ENCODE data around the gene NAA20. TPM values are rescaled to one million over a fixed set of nuclear protein-coding genes. Genes with fewer than 3 reads are reported as not detected.
A peak's percentile ranks its signal among the peaks of the same experiment; 100 is the strongest.

The NAA20 gene
- total and polyA plus RNA-seq, 2 of the 4 experiments (the other 2 are of a cell fraction), result 35.7 to 58.8 TPM

DNA sequence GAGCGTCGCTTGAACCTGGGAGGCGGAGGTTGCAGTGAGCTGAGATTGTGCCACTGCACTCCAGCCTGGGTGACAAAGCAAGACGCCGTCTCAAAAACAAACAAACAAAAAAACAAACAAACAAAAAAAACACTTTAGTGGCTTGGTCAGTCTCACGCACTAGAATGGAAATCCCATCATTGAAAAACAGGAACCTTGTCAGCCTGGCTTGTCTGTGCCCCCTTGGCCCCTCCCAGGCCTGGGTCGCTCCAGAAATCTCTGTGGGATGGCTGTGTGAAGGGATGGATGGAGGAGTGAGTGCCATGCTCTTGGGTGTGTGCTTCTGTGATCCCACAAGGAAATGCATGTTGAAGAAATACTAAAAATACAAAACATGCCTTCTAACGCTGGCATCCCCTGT, 20.9 kb upstream of the NAA20 start:
- Histone ChIP-seq H3K9me3 (ENCODE audit: control insufficient read depth, insufficient read depth, low read length) (no peaks in the 10 kb centered on the region), H4K91ac (ENCODE audit: insufficient read depth, low read depth, low read length) (no peak overlapping the region), H4K20me1 (ENCODE audit: insufficient read depth, low read length) (peaks cover 60% of the 10 kb centered on the region), H3K4me3 (ENCODE audit: insufficient read depth, low read depth, low read length) (no peak overlapping the region), H3K4me2 (ENCODE audit: low read depth, low read length) (no peak overlapping the region), H3K4ac (ENCODE audit: low read depth, low read length) (no peak overlapping the region), H2BK15ac (ENCODE audit: low read depth, low read length) (no peak overlapping the region), H3K9me1 (ENCODE audit: insufficient read depth, low read length) (peaks cover 5% of the 10 kb centered on the region; the same call in 1 of the 2 replicates), H3K23ac (ENCODE audit: low read depth, low read length) (no peak overlapping the region), H3K14ac (replicated peaks; ENCODE audit: low read depth, low read length) (no peak overlapping the region), H3K27ac (ENCODE audit: insufficient read depth, low read length) (peak overlapping the region; percentile 17; the same call in 1 of the 2 replicates), H3K27me3 (ENCODE audit: control insufficient read depth, insufficient read depth, low read length) (no peaks in the 10 kb centered on the region), H2BK5ac (ENCODE audit: low read depth, low read length, poor library complexity, severe bottlenecking) (no peak overlapping the region), H3K56ac (ENCODE audit: extremely low read depth, insufficient read depth, low read length) (no peak overlapping the region), H2AFZ (replicated peaks; ENCODE audit: low read length, poor library complexity) (no peak overlapping the region), H3K4me1 (ENCODE audit: control insufficient read depth, insufficient read depth, low read length) (peaks cover 22% of the 10 kb centered on the region), H4K5ac (ENCODE audit: low read depth, low read length) (no peak overlapping the region), H3K79me1 (ENCODE audit: low read depth in 1 of 2, low read length in 2 of 2) (peaks cover 41 to 69% of the 10 kb centered on the region in 2 experiments), H2BK120ac (ENCODE audit: low read depth, low read length) (no peak overlapping the region), H2AK5ac (ENCODE audit: low read depth, low read length) (no peak overlapping the region), H2BK20ac (ENCODE audit: low read depth, low read length) (no peak overlapping the region), H4K8ac (ENCODE audit: low read depth in 2 of 2, low read length in 2 of 2) (no peak overlapping the region), H3K18ac (ENCODE audit: low read depth, low read length) (no peak overlapping the region), H2AK9ac (replicated peaks; ENCODE audit: low read depth, low read length, poor library complexity) (no peak overlapping the region), H3K36me3 (ENCODE audit: control insufficient read depth, insufficient read depth, low read length) (peaks cover 50% of the 10 kb centered on the region), H3K9ac (ENCODE audit: low read depth, low read length) (no peak overlapping the region)
- no peak for ATAC-seq (ENCODE audit: low read depth)
- dilution Hi-C loops (cut with HindIII; ENCODE audit: low sequenced_read_pairs, unreplicated experiment) (no loop called here), intact Hi-C loops (cut with micrococcal nuclease) (no loop called here), in situ Hi-C loops (cut with MboI; ENCODE audit: low sequenced_read_pairs) (loop anchor here (5.0 kb wide), 1 partner anchor 304 kb away; no protein-coding TSS in a partner anchor)
- TF ChIP-seq BHLHE40 (IDR thresholded peaks at IDR 0.05; ENCODE audit: low read depth, low read length), result no peak
- no peak for TF ChIP-seq SMC3 (IDR thresholded peaks at IDR 0.05; ENCODE audit: low read depth, low read length)
- TF ChIP-seq, protein P1, sequence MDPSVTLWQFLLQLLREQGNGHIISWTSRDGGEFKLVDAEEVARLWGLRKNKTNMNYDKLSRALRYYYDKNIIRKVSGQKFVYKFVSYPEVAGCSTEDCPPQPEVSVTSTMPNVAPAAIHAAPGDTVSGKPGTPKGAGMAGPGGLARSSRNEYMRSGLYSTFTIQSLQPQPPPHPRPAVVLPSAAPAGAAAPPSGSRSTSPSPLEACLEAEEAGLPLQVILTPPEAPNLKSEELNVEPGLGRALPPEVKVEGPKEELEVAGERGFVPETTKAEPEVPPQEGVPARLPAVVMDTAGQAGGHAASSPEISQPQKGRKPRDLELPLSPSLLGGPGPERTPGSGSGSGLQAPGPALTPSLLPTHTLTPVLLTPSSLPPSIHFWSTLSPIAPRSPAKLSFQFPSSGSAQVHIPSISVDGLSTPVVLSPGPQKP (IDR thresholded peaks at IDR 0.05; ENCODE audit: borderline replicate concordance, low read depth, low read length), result no peak
- TF ChIP-seq CHD1 (IDR thresholded peaks at IDR 0.05; ENCODE audit: low read depth, low read length), result no peak
- no peak for TF ChIP-seq POLR2A (IDR thresholded peaks at IDR 0.05; ENCODE audit: low read depth, low read length)
- TF ChIP-seq RAD21 (IDR thresholded peaks at IDR 0.05; ENCODE audit: low read length), result no peak
- TF ChIP-seq MAZ (IDR thresholded peaks at IDR 0.05; ENCODE audit: borderline replicate concordance, low read depth, low read length), result no peak
- TF ChIP-seq CEBPB (IDR thresholded peaks at IDR 0.05; ENCODE audit: low read depth, low read length), result no peak
- TF ChIP-seq, protein P2, sequence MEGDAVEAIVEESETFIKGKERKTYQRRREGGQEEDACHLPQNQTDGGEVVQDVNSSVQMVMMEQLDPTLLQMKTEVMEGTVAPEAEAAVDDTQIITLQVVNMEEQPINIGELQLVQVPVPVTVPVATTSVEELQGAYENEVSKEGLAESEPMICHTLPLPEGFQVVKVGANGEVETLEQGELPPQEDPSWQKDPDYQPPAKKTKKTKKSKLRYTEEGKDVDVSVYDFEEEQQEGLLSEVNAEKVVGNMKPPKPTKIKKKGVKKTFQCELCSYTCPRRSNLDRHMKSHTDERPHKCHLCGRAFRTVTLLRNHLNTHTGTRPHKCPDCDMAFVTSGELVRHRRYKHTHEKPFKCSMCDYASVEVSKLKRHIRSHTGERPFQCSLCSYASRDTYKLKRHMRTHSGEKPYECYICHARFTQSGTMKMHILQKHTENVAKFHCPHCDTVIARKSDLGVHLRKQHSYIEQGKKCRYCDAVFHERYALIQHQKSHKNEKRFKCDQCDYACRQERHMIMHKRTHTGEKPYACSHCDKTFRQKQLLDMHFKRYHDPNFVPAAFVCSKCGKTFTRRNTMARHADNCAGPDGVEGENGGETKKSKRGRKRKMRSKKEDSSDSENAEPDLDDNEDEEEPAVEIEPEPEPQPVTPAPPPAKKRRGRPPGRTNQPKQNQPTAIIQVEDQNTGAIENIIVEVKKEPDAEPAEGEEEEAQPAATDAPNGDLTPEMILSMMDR (conservative IDR thresholded peaks at IDR 0.05; ENCODE audit: low read depth, low read length), result no peak
- TF ChIP-seq FOS (IDR thresholded peaks at IDR 0.05; ENCODE audit: low read depth, low read length), result no peak
- no peak for TF ChIP-seq MXI1 (IDR thresholded peaks at IDR 0.05; ENCODE audit: borderline replicate concordance, low read depth, low read length)
- no peak for TF ChIP-seq RFX5 (IDR thresholded peaks at IDR 0.05; ENCODE audit: low read depth, low read length)
- TF ChIP-seq, protein P3, sequence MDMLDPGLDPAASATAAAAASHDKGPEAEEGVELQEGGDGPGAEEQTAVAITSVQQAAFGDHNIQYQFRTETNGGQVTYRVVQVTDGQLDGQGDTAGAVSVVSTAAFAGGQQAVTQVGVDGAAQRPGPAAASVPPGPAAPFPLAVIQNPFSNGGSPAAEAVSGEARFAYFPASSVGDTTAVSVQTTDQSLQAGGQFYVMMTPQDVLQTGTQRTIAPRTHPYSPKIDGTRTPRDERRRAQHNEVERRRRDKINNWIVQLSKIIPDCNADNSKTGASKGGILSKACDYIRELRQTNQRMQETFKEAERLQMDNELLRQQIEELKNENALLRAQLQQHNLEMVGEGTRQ (IDR thresholded peaks at IDR 0.05; ENCODE audit: low read depth, low read length), result no peak
- no peak for TF ChIP-seq RCOR1 (IDR thresholded peaks at IDR 0.05; ENCODE audit: insufficient replicate concordance, low read length)
- no peak for TF ChIP-seq MAFK (IDR thresholded peaks at IDR 0.05; ENCODE audit: low read depth, low read length)
- TF ChIP-seq NFE2L2 (IDR thresholded peaks at IDR 0.05; ENCODE audit: low read depth, low read length), result no peak
- ChIA-PET POLR2A (ENCODE audit: unreplicated experiment) (no interaction called here), CTCF (no interaction called here)
- WGBS, 2 experiments (ENCODE audit: extremely low coverage in 2 of 2, insufficient read length in 1 of 2), result 100% methylated on average over 1 of the region's 8 CpGs; no CpG with 5 or more reads in 1 of the 2 experiments
- BruUV-seq (replicated peaks), result no TSS peak
- no peak for DNase-seq
